PFSK-1 (cell line): ENCODE results near the gene FAM83C.

ENCODE experiments used
- FOXP2 ChIP-seq: optimal IDR thresholded peaks from 2 replicates; pipeline ENCODE3; 2011; ENCODE audit warnings: borderline replicate concordance, control low read depth, inconsistent platforms; ENCODE audit not compliant: insufficient read depth; ENCODE audit errors: extremely low read length, extremely low read depth
- POLR2AphosphoS5 ChIP-seq: IDR thresholded peaks from 2 replicates; pipeline ENCODE4 v1.6.1; 2012; ENCODE audit warnings: low read depth, mild to moderate bottlenecking, control low read depth, low read length, moderate library complexity
- REST ChIP-seq, 2 experiments: IDR thresholded peaks; 2 replicates each; pipeline versions ENCODE4 v1.6.1 to v1.8.0; 2011 to 2012; ENCODE audit warnings: low read depth in 2 of 2, low read length in 2 of 2, control low read depth in 1 of 2, inconsistent platforms in 1 of 2, mild to moderate bottlenecking in 1 of 2, moderate library complexity in 1 of 2; ENCODE audit not compliant: insufficient read depth in 1 of 2
- SIN3A ChIP-seq: IDR thresholded peaks from 2 replicates; pipeline ENCODE4 v1.6.1; 2012; ENCODE audit warnings: mild to moderate bottlenecking, low read length, moderate library complexity, borderline replicate concordance; ENCODE audit not compliant: insufficient read depth
- TAF1 ChIP-seq: IDR thresholded peaks from 2 replicates; pipeline ENCODE4 v1.6.1; 2012; ENCODE audit warnings: low read length, control low read depth, borderline replicate concordance; ENCODE audit not compliant: insufficient read depth

The FAM83C gene

GRCh38 chr20:35297740-35298139, 5.5 kb upstream of the FAM83C start:
- no peak for TF ChIP-seq SIN3A
- TF ChIP-seq TAF1 = no peak
- no peak for TF ChIP-seq POLR2AphosphoS5
- no peak for TF ChIP-seq FOXP2
- no peak for TF ChIP-seq REST (IDR thresholded peaks at IDR 0.05; ENCODE audit: insufficient read depth in 1 of 2, low read depth in 2 of 2, low read length in 2 of 2)

GRCh38 chr20:35297155-35297554, 4.9 kb upstream of the FAM83C start:
- TF ChIP-seq POLR2AphosphoS5 = no peak
- TF ChIP-seq FOXP2 = no peak
- TF ChIP-seq TAF1 = no peak
- no peak for TF ChIP-seq SIN3A
- TF ChIP-seq REST (IDR thresholded peaks at IDR 0.05; ENCODE audit: insufficient read depth in 1 of 2, low read depth in 2 of 2, low read length in 2 of 2) = no peak

GRCh38 chr20:35296101-35296554, 3.9 kb upstream of the FAM83C start:
- TF ChIP-seq SIN3A (no peak), REST (IDR thresholded peaks at IDR 0.05; ENCODE audit: insufficient read depth in 1 of 2, low read depth in 2 of 2, low read length in 2 of 2) (no peak), POLR2AphosphoS5 (no peak), FOXP2 (no peak), TAF1 (no peak)

GRCh38 chr20:35295674-35296073, 3.4 kb upstream of the FAM83C start:
- no peak for TF ChIP-seq POLR2AphosphoS5
- no peak for TF ChIP-seq FOXP2
- no peak for TF ChIP-seq REST (IDR thresholded peaks at IDR 0.05; ENCODE audit: insufficient read depth in 1 of 2, low read depth in 2 of 2, low read length in 2 of 2)
- TF ChIP-seq SIN3A = no peak
- no peak for TF ChIP-seq TAF1

GRCh38 chr20:35295058-35295457, 2.8 kb upstream of the FAM83C start:
- TF ChIP-seq TAF1 (no peak), REST (IDR thresholded peaks at IDR 0.05; ENCODE audit: insufficient read depth in 1 of 2, low read depth in 2 of 2, low read length in 2 of 2) (no peak), POLR2AphosphoS5 (no peak), FOXP2 (no peak), SIN3A (no peak)
